Cardiac septum (tissue), 1 donor: ENCODE results near the gene ATOSB. TPM values are rescaled to one million over a fixed set of nuclear protein-coding genes. Genes with fewer than 3 reads are reported as not detected.
"Not testable (repeated sequence)": the region's sequence is repeated elsewhere in the genome, so short reads cannot be mapped to it uniquely, and the experiment has no call there.

Source experiments
- DNase-seq: peaks from one replicate; pipeline ENCODE4 v3.0.0-alpha.2; 2020; ENCODE audit warnings: low spot score
- intact Hi-C: fragments of 100-400 bp; cut with DNase I; formaldehyde crosslinking; loops from one replicate; pipeline ENCODE4 v1.14.0; 2022
- long read RNA-seq: library from polyadenylated mRNA; unstranded; transcript quantifications from one replicate; pipeline ENCODE4 v2.0.0, GENCODE V29; 2021
- total RNA-seq: library from RNA; stranded (reverse); fragmentation: NEBNext Ultra II Directional; extraction: Animal tissue kit (Norgen Biotek cat#: 25700); gene quantifications from one replicate; pipeline ENCODE4 v1.2.1, GENCODE V29; 2021
- donor health status: DM: no; HTN: no; CAD: no.

The ATOSB gene, protein sequence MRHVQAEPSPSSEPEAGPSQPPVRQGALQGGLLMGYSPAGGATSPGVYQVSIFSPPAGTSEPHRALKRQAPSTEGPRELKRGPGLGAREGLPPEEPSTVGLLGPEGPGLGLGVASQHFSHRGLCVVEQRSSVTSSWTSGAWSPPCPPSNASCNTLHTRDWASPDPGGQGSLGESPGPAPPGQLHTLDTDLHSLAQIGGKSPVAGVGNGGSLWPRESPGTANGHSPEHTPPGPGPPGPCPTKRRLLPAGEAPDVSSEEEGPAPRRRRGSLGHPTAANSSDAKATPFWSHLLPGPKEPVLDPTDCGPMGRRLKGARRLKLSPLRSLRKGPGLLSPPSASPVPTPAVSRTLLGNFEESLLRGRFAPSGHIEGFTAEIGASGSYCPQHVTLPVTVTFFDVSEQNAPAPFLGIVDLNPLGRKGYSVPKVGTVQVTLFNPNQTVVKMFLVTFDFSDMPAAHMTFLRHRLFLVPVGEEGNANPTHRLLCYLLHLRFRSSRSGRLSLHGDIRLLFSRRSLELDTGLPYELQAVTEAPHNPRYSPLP
- total RNA-seq = 20.0 TPM
- long read RNA-seq, full-length matches to known transcripts = 4 of 42 reads
- long read RNA-seq, partial matches to known transcripts = 21 of 42 reads
- long read RNA-seq, other reads (novel, unspliced or antisense) = 17 of 42 reads

- DNase-seq = peak; percentile 98
- intact Hi-C loops = loop anchor here (1.0 to 10.0 kb wide), 4 partner anchors 46 to 489 kb away; partner anchors contain the start of genes TESK1 and UNC13B
These were observed at the start of gene ATOSB for GRCh38 chr9:35115680-35116538. TSS of gene ATOSB (minus strand) at chr9:35115862. CDS start at chr9:35108274, 7,588 bp downstream.

GRCh38 chr9:35164711-35165110 is 49.0 kb upstream of the ATOSB start:
- DNase-seq = no peak
- intact Hi-C loops = loop anchor here (5.0 kb wide), 1 partner anchor 93 kb away; no protein-coding TSS in a partner anchor

- DNase-seq = no peak
- intact Hi-C loops = loop anchor here (5.0 kb wide), 1 partner anchor 94 kb away; no protein-coding TSS in a partner anchor
These were observed 47.8 kb upstream of the ATOSB start for GRCh38 chr9:35163413-35163812.

DNA sequence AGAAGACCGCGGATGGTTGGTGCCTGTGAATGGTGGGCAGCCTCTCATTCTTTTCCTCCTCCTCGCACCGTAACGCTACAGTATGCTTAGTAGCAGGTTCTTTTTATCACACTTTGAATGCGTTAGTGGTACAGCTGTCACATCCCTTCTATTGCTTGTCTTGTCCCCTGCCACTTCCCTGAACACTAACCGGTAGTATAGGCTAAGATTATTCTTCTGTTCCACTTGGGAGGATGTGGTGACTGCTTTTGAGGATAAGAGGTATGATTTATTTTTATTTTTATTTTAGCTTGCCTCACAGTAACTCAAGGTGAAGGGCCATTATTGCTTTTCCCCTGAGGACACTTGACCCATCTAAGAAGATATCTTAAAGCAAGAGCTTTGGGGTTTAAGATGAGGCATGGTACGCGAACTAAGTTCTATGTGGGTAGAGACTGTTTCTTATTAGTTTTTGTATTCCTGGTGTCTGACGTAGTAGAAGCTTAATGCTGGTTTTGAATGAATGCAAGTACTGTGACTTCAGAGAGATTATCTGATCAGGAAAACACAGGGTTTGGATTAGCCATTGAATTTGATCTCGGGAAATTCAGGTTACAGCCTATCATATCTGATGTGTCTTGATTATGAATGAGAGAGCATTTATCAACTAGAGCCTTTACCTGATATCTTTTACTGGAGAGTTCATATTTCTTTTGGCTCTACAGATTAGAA is 47.1 kb upstream of the ATOSB start:
- no peak for DNase-seq
- intact Hi-C loops = loop anchor here (1.0 to 5.0 kb wide), 2 partner anchors 47 to 95 kb away; partner anchors contain the start of gene ATOSB

DNA sequence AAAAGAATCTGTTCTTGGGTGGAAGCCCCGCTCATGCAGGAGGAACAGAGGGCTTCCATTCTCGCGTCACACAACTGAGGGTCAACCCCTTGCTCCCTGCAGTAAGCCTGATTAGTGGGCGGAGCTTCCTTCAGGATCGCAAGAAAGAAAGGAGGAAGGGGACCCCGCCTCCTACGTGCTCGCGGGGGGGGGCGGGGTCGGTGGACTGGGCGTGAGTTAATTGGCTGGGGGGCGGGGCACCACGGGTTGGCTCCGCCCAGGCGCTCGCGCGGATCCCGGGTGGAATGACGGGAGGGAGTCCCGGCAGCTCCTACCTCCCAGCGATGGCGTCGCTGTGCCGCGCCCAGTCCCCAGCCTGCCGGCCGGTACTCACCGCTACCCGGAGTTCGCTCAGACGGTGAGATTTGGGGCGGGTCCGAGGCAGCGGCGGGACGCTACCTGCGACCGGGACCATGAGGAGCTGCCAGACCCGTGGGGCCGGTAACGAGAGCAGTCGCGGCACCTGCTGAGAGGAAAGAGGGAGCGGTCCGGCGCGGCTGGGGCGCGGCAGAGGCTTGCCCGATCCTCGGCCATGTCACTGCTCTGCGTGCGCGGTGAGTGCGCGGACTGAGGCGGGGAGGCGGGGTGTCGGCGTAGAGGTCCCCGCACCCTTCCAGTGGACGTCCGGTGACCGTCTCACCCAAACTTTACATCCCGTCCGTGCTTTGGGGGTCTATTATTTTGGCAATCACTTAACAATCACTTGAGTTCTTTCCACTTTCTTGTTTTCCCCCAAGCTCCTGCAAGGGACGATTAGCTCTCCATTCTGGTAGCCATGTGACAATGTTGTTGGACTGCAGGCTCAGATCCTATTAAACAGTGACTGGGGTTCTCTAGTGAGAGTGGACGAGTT is 46.3 kb upstream of the ATOSB start, which contains the start of gene UNC13B:
Gene UNC13B (plus strand): TSS at position 297 of the 892 bp plus-strand sequence. CDS start 275 bp downstream, at position 572.
- intact Hi-C loops = loop anchor here (1.0 to 5.0 kb wide), 2 partner anchors 47 to 95 kb away; partner anchors contain the start of gene ATOSB
- DNase-seq = peak; percentile 96

- no peak for DNase-seq
- intact Hi-C loops = no loop called here
These were observed 43.0 kb upstream of the ATOSB start for GRCh38 chr9:35158501-35159280.

DNA sequence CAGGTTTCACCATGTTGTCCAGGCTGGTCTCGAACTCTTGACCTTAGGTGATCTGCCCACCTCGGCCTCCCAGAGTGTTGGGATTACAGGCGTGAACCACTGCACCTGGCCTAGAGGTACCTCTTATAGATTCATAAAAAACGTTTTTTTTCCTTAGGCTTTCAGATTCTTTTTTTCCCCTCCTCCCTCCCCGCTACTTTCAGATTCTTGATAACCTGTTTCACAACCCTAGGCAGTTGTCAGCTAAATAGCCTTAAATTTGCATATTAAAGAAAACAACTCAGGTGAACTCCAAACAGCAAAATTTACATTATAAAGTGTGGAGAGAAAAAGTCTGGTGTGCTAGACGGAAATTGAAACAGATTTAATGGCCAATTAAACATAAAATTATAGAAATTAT is 42.2 kb upstream of the ATOSB start:
- intact Hi-C loops, DNase-seq: not testable (repeated sequence)

GRCh38 chr9:35156781-35157180 is 41.1 kb upstream of the ATOSB start:
- no peak for DNase-seq
- intact Hi-C loops = no loop called here

GRCh38 chr9:35152926-35153325 is 37.3 kb upstream of the ATOSB start:
- intact Hi-C loops = no loop called here
- no peak for DNase-seq

DNA sequence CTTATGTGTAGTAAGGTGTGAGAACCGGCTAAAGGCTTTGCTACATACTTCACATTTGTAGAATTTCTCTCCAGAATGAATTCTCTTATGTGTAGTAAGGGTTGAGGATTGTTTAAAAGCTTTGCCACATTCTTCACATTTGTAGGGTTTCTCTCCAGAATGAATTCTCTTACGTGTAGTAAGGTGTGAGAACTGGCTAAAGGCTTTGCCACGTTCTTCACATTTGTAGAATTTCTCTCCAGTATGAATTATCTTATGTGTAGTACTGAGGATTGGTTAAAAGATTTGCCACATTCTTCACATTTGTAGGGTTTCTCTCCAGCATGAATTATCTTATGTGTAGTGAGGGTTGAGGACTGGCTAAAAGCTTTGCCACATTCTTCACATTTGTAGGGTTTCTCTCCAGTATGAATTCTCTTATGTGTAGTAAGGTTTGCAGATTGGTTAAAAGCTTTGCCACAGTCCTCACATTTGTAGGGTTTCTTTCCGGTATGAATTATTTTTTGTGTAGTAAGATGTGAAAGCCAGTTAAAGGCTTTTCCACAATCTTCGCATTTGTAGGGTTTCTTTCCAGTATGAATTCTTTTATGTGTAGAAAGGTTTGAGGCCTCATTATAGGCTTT is 32.4 kb upstream of the ATOSB start:
- DNase-seq, intact Hi-C loops: not testable (repeated sequence)

- intact Hi-C loops = no loop called here
- DNase-seq = no peak
These were observed 26.4 kb upstream of the ATOSB start for GRCh38 chr9:35142037-35142436.

GRCh38 chr9:35140093-35140492 is 24.4 kb upstream of the ATOSB start:
- DNase-seq = no peak
- intact Hi-C loops = no loop called here

DNA sequence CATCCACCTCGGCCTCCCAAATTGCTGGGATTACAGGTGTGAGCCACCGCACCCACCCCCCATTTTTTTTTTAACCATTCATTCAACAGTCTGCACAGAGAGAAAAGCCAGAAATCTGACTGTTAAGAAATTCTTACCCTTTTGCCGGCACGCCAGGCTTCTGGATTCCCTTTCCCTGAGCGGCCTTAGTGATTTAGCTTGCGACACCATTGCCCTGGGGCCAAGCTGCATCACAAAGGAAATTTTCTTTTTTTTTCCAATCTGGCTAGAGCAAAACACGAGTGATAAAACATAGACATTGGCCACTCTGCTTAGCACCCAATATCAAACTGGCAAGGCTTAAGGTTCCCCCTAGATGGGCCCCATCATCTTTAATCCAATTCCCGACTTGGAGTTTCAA is 21.2 kb upstream of the ATOSB start:
- no peak for DNase-seq

GRCh38 chr9:35135988-35136387 is 20.3 kb upstream of the ATOSB start:
- intact Hi-C loops = no loop called here
- DNase-seq = no peak

More for the DNA sequence above, 21.2 kb upstream of the ATOSB start:
- intact Hi-C loops = no loop called here

DNA sequence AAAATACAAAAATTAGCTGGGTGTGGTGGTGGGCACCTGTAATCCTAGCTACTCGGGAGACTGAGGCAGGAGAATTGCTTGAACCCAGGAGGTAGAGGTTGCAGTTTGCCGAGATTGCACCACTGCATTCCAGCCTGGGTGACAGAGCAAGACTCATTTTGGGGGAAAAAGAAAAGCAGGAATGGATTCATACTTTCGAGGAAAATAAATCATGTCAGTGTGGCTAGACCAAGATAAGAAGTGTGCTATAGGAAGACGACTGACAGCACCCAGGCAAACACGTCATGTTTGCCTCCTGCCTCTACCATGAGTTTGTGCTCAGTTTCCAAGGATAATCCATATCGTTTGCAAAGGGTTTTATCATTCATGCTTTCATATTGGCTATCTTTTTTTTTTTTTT is 19.3 kb upstream of the ATOSB start:
- DNase-seq = no peak
- intact Hi-C loops = no loop called here

DNA sequence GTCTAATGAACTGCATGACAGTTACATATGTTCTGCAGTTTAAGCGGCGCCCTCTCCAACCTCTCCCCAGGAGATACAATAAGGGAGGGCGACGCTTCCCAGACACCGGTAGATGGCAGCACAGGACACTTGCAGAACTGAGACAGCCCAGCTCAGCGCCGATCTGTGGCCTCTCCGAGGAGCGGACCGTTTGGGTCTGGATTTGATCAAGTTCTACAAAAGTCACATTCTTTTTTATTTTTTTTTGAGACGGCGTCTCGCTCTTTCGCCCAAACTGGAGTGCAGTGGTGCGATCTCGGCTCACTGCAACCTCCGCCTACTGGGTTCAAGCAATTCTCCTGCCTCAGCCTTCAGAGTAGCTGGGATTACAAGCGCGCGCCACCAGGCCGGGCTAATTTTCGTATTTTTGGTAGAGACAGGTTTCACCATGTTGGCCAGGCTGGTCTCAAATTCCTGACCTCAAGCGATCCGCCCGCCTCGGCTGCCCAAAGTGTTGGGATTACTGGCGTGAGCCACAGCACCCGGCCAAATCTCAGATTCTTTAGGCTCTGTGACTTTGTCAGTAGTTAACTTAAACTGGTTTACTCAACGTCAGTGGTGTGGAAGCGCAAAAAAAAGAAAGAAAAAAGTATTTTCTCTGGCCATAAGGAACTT is 1.4 kb upstream of the ATOSB start:
- intact Hi-C loops = loop anchor here (1.0 to 10.0 kb wide), 4 partner anchors 141 to 488 kb away; partner anchors contain the start of gene TESK1
- DNase-seq = peak; percentile 94
